Stimulated activated CD8-positive, alpha-beta memory T cell treated with anti-CD3 and anti-CD28 coated beads, Interleukin-4, amount 100 ng/mL, for 48 hours (primary cell): ENCODE results near the gene TRIM8.

Source experiments
- DNase-seq: peaks from one replicate; pipeline ENCODE4 v3.0.0-alpha.2; 2020

TRIM8 gene

DNA sequence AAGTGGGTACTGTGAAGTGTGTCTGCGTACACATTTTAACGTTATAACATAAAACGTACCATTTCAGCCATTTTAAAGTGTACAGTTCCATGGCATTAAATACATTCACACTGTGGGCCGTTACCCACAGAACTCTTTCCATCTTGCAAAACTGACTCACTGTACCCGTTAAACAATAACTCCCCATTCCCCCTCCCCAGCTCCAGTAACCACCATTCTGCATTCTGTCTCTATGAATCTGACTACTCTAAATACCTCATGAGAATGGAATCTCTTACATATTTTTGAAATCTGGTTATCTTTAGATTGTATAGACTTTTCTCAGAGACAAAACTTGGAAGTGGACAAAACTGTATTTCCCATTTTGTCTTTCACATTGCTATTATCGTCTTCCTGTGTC is 60.6 kb downstream of the TRIM8 start:
- no peak for DNase-seq

DNA sequence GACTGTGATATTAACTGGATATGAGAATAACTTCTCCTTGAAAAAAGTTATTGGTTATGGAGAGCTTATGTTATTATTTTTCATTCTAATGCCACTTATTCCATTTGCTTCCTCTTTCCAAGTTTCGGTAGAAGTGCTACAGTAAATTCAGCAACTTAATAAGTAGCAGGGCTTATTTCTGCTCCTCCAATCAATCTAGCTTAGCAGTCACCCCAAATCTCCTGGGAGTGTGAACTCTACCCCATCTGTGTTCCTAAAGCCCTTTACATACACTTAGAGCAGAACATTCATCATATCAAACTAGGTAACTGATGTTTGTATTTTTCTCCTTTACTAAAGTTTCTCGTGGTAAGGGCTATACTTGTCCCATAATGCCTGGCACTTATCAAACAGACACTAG is 61.3 kb downstream of the TRIM8 start:
- DNase-seq = no peak
